GM23338 (cell line): ENCODE measurements around the gene MCM3AP. TPM values are rescaled to one million over a fixed set of nuclear protein-coding genes. Genes with fewer than 3 reads are reported as not detected.

Experiments used
- ATAC-seq: fragments of 200-7000 bp; cut with Tn5 transposase; 3 replicates; pipeline ENCODE4 v1.9.1; 2020
- DNase-seq: peaks from one replicate; pipeline ENCODE4 v3.0.0-alpha.2; 2015; ENCODE audit warnings: low spot score
- H2AFZ ChIP-seq: fragments of 200-600 bp; sonication (generic); 2 replicates; pipeline ENCODE4 v1.8.0; 2016; ENCODE audit warnings: antibody characterized with exemption, mild to moderate bottlenecking, moderate library complexity
- H3F3A ChIP-seq: fragments of 200-600 bp; sonication (generic); replicated peaks from 2 replicates; pipeline ENCODE4 v1.8.0; 2017; ENCODE audit warnings: antibody characterized with exemption, mixed run types, low read depth
- H3K27ac ChIP-seq: fragments of 200-600 bp; sonication (generic); 2 replicates; pipeline ENCODE4 v1.6.1; 2016; ENCODE audit warnings: low read depth
- H3K27me3 ChIP-seq: fragments of 200-600 bp; sonication (generic); 2 replicates; pipeline ENCODE4 v1.8.0; 2016; ENCODE audit warnings: mild to moderate bottlenecking, mixed run types, moderate library complexity; ENCODE audit not compliant: insufficient read depth
- H3K36me3 ChIP-seq: fragments of 200-600 bp; sonication (generic); 2 replicates; pipeline ENCODE4 v1.8.0; 2016; ENCODE audit warnings: mild to moderate bottlenecking; ENCODE audit not compliant: insufficient read depth
- H3K4me1 ChIP-seq: fragments of 200-600 bp; sonication (generic); 2 replicates; pipeline ENCODE4 v1.8.0; 2016; ENCODE audit warnings: mild to moderate bottlenecking, moderate library complexity; ENCODE audit not compliant: insufficient read depth
- H3K4me2 ChIP-seq: fragments of 200-600 bp; sonication (generic); 2 replicates; pipeline ENCODE4 v1.7.1; 2017; ENCODE audit warnings: mixed run types
- H3K4me3 ChIP-seq: fragments of 200-600 bp; sonication (generic); 2 replicates; pipeline ENCODE4 v1.6.1; 2016; ENCODE audit warnings: mixed run types
- H3K79me2 ChIP-seq: fragments of 200-600 bp; sonication (generic); replicated peaks from 2 replicates; pipeline ENCODE4 v1.8.0; 2017; ENCODE audit warnings: mild to moderate bottlenecking; ENCODE audit not compliant: insufficient read depth
- H3K9me2 ChIP-seq: fragments of 200-600 bp; sonication (generic); 2 replicates; pipeline ENCODE4 v1.8.0; 2017; ENCODE audit not compliant: insufficient read depth
- H4K20me1 ChIP-seq: fragments of 200-600 bp; sonication (generic); replicated peaks from 2 replicates; pipeline ENCODE4 v1.8.0; 2017; ENCODE audit warnings: mild to moderate bottlenecking; ENCODE audit not compliant: insufficient read depth
- H3K27ac Mint-ChIP-seq: 2 replicates; pipeline ENCODE4 v1.8.0; 2020; ENCODE audit warnings: inconsistent platforms, mild to moderate bottlenecking, moderate library complexity, mixed read lengths
- H3K27me3 Mint-ChIP-seq: 3 replicates; pipeline ENCODE4 v1.8.0; 2022; ENCODE audit warnings: low read depth, mild to moderate bottlenecking, moderate library complexity, mixed read lengths, inconsistent platforms; ENCODE audit not compliant: insufficient read depth, poor library complexity
- H3K36me3 Mint-ChIP-seq: 3 replicates; pipeline ENCODE4 v1.8.0; 2021; ENCODE audit warnings: low read depth, mild to moderate bottlenecking, inconsistent platforms, moderate library complexity, mixed read lengths
- H3K4me1 Mint-ChIP-seq: 3 replicates; pipeline ENCODE4 v1.8.0; 2020; ENCODE audit warnings: mild to moderate bottlenecking, inconsistent platforms, mixed read lengths
- H3K4me3 Mint-ChIP-seq: 3 replicates; pipeline ENCODE4 v1.8.0; 2021; ENCODE audit warnings: moderate library complexity, mild to moderate bottlenecking, inconsistent platforms, mixed read lengths
- H3K9me3 Mint-ChIP-seq: 3 replicates; pipeline ENCODE4 v1.8.0; 2020; ENCODE audit warnings: moderate library complexity, mild to moderate bottlenecking, inconsistent platforms, mixed read lengths
- CREB1 ChIP-seq: fragments of 250-450 bp; sonication (Bioruptor Pico); IDR thresholded peaks from 2 replicates; pipeline ENCODE4 v1.5.0; 2020; ENCODE audit warnings: low read depth, mild to moderate bottlenecking, moderate library complexity
- CTCF ChIP-seq, 2 experiments: fragments of 200-600 bp in 1 of 2; sonication (generic) in 1 of 2; conservative IDR thresholded peaks; 2 replicates each; pipeline versions ENCODE4 v1.5.1 to v1.6.1; 2016 to 2017; ENCODE audit warnings: antibody characterized with exemption in 2 of 2, low read depth in 2 of 2, mild to moderate bottlenecking in 2 of 2, moderate library complexity in 1 of 2
- STAT1 ChIP-seq: IDR thresholded peaks from one replicate; pipeline ENCODE4 v1.6.1; 2016; ENCODE audit warnings: antibody characterized with exemption; ENCODE audit not compliant: unreplicated experiment
- ZNF462 ChIP-seq: fragments of 250-450 bp; sonication (Bioruptor Pico); IDR thresholded peaks from 2 replicates; pipeline ENCODE4 v1.5.0; 2020; ENCODE audit warnings: mild to moderate bottlenecking, moderate library complexity
- polyA plus RNA-seq: library from polyadenylated mRNA; unstranded; fragments of >200 nt; fragmentation: Nextera tagmentation; extraction: Ambion mirVana; gene quantifications from 2 replicates; pipeline ENCODE4 v1.2.1, GENCODE V29; 2016
- total RNA-seq: library from RNA; depleted of rRNA; stranded (reverse); fragments of >200 nt; shearing (Covaris generic); gene quantifications from 2 replicates; pipeline ENCODE4 v1.2.3, GENCODE V29; 2014

The MCM3AP gene
- total and polyA plus RNA-seq, 2 experiments from 2014 or later = 39.2 to 123 TPM

GRCh38 chr21:46194374-46195334, 90.8 kb downstream of the MCM3AP start (continued):
- TF ChIP-seq ZNF462 (CRISPR knock-in tag) = no peak

GRCh38 chr21:46193829-46194373, 91.5 kb downstream of the MCM3AP start:
- Histone ChIP-seq H3K27ac (no peak overlapping the region), H3K36me3 (peaks cover 11% of the 10 kb centered on the region; the same call in 1 of the 2 replicates), H3K79me2 (peaks cover 12% of the 10 kb centered on the region), H3K4me1 (peaks cover 3% of the 10 kb centered on the region; the same call in 1 of the 2 replicates), H4K20me1 (peaks cover 7% of the 10 kb centered on the region), H3K27me3 (no peaks in the 10 kb centered on the region), H3K9me2 (no peaks in the 10 kb centered on the region), H2AFZ (no peak overlapping the region), H3K4me2 (no peak overlapping the region), H3K4me3 (no peak overlapping the region), H3F3A (peaks cover 8% of the 10 kb centered on the region)
- peaks cover 3% of the 10 kb centered on the region; the same call in 2 of the 3 replicates for H3K4me1 Mint-ChIP-seq
- H3K27ac Mint-ChIP-seq = peak overlapping the region; percentile 67
- no peak for TF ChIP-seq CREB1 (CRISPR knock-in tag)
- no peak for TF ChIP-seq CTCF (conservative IDR thresholded peaks at IDR 0.05; ENCODE audit: low read depth in 2 of 2)
- TF ChIP-seq STAT1 = no peak
- no peak for DNase-seq
- no peak for ATAC-seq
- no peaks in the 10 kb centered on the region for H3K9me3 Mint-ChIP-seq
- H3K27me3 Mint-ChIP-seq = peaks cover 7% of the 10 kb centered on the region
- H3K36me3 Mint-ChIP-seq = peaks cover 58% of the 10 kb centered on the region
- no peak overlapping the region for H3K4me3 Mint-ChIP-seq
